ENCODE results near the gene SAV1. TPM values are rescaled to one million over a fixed set of nuclear protein-coding genes. Genes with fewer than 3 reads are reported as not detected.

Gene SAV1
- total RNA-seq, 3 donors from 2014 or later, result 17.0 to 29.0 (median 18.0) TPM

GRCh38 chr14:50612806-50613205 is 55.3 kb downstream of the SAV1 start:
- Histone ChIP-seq H3K4me1 (ENCODE audit: low read depth) (no peaks in the 10 kb centered on the region), H3K36me3 (ENCODE audit: low read depth) (no peaks in the 10 kb centered on the region), H3K4me3 (no peak overlapping the region), H3K9me3 (no peaks in the 10 kb centered on the region)
- no peak for ATAC-seq
- intact Hi-C loops (cut with DNase I, micrococcal nuclease), result no loop called here
- no peak for DNase-seq
- TF ChIP-seq CTCF (IDR thresholded peaks at IDR 0.05), result no peak

- no peak overlapping the region for H3K4me3 ChIP-seq
- H3K9me3 ChIP-seq, result no peaks in the 10 kb centered on the region
- TF ChIP-seq CTCF (IDR thresholded peaks at IDR 0.05), result no peak
- H3K36me3 ChIP-seq (ENCODE audit: low read depth), result no peaks in the 10 kb centered on the region
- no peak for DNase-seq
- no peaks in the 10 kb centered on the region for H3K4me1 ChIP-seq (ENCODE audit: low read depth)
- intact Hi-C loops (cut with DNase I, micrococcal nuclease), result no loop called here
- ATAC-seq, result no peak
Observed at GRCh38 chr14:50610465-50610864, 57.6 kb downstream of the SAV1 start.

GRCh38 chr14:50608302-50608851 is 59.7 kb downstream of the SAV1 start:
- no peak for TF ChIP-seq CTCF (IDR thresholded peaks at IDR 0.05)
- intact Hi-C loops (cut with DNase I, micrococcal nuclease), result loop anchor here in 1 of 2 donors (10.0 kb wide), 1 partner anchor 166 kb away; no protein-coding TSS in a partner anchor

GRCh38 chr14:50607761-50608160 is 60.3 kb downstream of the SAV1 start:
- H3K4me1 ChIP-seq (ENCODE audit: low read depth), result no peaks in the 10 kb centered on the region
- DNase-seq (no peak), ATAC-seq (no peak)
- H3K4me3 ChIP-seq, result no peak overlapping the region
- H3K36me3 ChIP-seq (ENCODE audit: low read depth), result no peaks in the 10 kb centered on the region
- intact Hi-C loops (cut with DNase I, micrococcal nuclease), result loop anchor here in 1 of 2 donors (10.0 kb wide), 1 partner anchor 167 kb away; no protein-coding TSS in a partner anchor
- H3K9me3 ChIP-seq, result no peaks in the 10 kb centered on the region
- TF ChIP-seq CTCF (IDR thresholded peaks at IDR 0.05), result no peak

More at GRCh38 chr14:50608302-50608851, 59.7 kb downstream of the SAV1 start:
- no peaks in the 10 kb centered on the region for H3K36me3 ChIP-seq (ENCODE audit: low read depth)
- DNase-seq (no peak), ATAC-seq (no peak)
- H3K9me3 ChIP-seq, result no peaks in the 10 kb centered on the region
- H3K4me1 ChIP-seq (ENCODE audit: low read depth), result no peaks in the 10 kb centered on the region
- no peak overlapping the region for H3K4me3 ChIP-seq

GRCh38 chr14:50607181-50607580 is 60.9 kb downstream of the SAV1 start:
- intact Hi-C loops (cut with DNase I, micrococcal nuclease), result loop anchor here in 1 of 2 donors (10.0 kb wide), 1 partner anchor 168 kb away; no protein-coding TSS in a partner anchor
- Histone ChIP-seq H3K4me1 (ENCODE audit: low read depth) (no peaks in the 10 kb centered on the region), H3K36me3 (ENCODE audit: low read depth) (no peaks in the 10 kb centered on the region), H3K9me3 (no peaks in the 10 kb centered on the region), H3K4me3 (no peak overlapping the region)
- no peak for TF ChIP-seq CTCF (IDR thresholded peaks at IDR 0.05)
- DNase-seq, result no peak
- ATAC-seq, result no peak
